ENCODE results near the gene RAB36. TPM values are rescaled to one million over a fixed set of nuclear protein-coding genes. Genes with fewer than 3 reads are reported as not detected.
A peak's percentile ranks its signal among the peaks of the same experiment; 100 is the strongest.

The RAB36 gene
- total RNA-seq, 1 donor from 2014 or later = 3.5 TPM

DNA sequence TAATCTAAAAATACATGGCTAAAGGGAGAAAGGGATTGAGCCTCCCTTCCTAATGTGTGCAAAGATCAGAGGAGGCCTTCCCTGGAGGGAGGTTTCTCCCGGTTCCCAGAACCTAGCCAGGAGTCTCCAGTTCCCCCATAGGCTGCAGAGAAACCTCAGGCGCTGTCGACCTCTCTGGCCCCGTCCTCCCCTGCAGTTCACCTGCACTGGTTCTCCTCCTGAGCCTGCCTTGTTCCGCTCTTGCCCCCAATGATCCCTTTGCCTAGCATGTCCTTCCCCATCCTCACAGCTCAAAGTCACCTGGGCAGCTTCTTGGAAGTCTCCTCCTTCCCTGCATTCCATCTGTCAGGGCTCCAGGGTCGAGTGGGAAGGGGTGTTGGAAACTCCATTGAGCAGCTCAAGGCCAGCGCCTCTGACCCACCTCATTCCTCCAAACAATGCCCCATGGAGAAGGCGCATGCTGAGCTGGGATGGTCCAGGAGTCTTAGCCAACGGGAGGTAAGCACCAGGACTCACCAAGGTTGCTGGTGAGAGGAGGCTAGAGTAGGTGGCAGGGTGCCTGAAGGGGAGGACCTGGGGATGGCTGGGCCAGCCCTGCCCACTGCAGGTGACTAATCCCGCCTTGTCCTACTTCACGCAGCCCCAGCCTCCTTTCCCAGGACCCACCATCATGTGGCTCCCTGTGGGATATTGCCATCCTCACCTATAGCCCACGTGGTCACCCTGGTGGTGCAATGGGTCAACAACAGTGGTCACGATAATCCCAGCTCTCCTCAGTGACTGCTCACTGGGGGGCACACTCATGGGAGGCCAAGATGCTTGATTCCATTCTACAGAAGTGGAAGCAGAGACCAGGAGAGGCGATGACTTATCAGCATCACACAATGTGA is 18.9 kb upstream of the RAB36 start:
- H3K4me3 ChIP-seq (ENCODE audit: low read depth, low read length) = no peak overlapping the region
- TF ChIP-seq, protein P1, sequence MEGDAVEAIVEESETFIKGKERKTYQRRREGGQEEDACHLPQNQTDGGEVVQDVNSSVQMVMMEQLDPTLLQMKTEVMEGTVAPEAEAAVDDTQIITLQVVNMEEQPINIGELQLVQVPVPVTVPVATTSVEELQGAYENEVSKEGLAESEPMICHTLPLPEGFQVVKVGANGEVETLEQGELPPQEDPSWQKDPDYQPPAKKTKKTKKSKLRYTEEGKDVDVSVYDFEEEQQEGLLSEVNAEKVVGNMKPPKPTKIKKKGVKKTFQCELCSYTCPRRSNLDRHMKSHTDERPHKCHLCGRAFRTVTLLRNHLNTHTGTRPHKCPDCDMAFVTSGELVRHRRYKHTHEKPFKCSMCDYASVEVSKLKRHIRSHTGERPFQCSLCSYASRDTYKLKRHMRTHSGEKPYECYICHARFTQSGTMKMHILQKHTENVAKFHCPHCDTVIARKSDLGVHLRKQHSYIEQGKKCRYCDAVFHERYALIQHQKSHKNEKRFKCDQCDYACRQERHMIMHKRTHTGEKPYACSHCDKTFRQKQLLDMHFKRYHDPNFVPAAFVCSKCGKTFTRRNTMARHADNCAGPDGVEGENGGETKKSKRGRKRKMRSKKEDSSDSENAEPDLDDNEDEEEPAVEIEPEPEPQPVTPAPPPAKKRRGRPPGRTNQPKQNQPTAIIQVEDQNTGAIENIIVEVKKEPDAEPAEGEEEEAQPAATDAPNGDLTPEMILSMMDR (conservative IDR thresholded peaks at IDR 0.05; ENCODE audit: low read depth, low read length) = no peak

DNA sequence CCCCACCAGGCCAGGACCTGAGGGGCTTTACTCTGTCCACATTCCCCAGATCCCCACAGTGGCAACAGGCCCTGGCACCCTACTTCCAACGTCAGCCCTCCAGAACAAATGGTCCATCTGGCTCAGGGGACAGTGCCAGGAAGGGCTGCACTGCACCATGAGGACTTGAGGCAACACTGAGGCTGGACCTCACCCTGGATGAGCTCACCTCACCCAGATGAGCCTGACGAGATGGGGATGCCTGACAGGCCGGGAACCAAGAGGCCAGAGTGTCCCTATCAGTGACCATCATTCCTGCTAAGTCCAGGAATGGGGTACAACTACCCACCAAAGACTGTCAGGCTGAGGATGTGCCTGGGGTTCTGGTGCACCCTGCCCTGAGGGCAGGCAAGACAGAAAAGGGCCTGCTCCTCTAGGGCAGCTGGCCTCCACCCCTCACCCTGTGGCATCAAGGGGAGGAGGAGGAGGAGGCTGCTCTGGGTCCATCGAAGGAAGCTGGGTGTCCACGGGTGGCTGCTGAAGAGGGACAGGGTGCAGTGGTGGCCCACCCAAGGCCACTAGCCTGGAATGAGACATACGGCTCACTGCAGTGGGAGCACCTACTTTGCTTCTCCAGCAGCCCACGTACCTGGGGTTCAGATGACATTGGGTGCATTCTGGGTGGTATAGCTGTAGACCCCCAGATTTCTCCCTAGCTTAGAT is 18.1 kb upstream of the RAB36 start:
- no peak overlapping the region for H3K4me3 ChIP-seq (ENCODE audit: low read depth, low read length)
- no peak for DNase-seq (ENCODE audit: low read depth)
- TF ChIP-seq, protein P1 (conservative IDR thresholded peaks at IDR 0.05; ENCODE audit: low read depth, low read length) = no peak

More for the DNA sequence above, 18.9 kb upstream of the RAB36 start:
- no peak for DNase-seq (ENCODE audit: low read depth)

DNA sequence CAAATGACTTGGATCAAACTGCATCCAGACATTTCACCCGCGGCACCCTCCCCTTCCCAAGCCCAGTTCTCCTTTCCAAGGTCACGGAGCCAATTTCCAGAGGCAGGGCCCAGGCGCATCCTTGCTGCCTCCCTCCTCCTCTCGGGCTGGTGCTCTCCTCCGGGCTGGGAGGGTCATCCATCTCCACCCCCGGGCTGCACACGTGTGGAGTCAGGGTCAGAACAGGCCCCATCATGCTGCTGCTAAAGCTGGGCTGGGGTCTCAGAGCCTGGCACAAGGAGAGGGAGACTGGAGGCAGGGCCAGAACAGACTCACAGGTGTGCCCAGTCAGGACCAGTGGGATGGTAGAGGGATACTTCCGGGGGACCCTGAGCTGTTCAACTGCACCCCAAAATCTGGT is 17.5 kb upstream of the RAB36 start:
- DNase-seq (ENCODE audit: low read depth) = no peak
- H3K4me3 ChIP-seq (ENCODE audit: low read depth, low read length) = no peak overlapping the region
- TF ChIP-seq, protein P1 (conservative IDR thresholded peaks at IDR 0.05; ENCODE audit: low read depth, low read length) = no peak

DNA sequence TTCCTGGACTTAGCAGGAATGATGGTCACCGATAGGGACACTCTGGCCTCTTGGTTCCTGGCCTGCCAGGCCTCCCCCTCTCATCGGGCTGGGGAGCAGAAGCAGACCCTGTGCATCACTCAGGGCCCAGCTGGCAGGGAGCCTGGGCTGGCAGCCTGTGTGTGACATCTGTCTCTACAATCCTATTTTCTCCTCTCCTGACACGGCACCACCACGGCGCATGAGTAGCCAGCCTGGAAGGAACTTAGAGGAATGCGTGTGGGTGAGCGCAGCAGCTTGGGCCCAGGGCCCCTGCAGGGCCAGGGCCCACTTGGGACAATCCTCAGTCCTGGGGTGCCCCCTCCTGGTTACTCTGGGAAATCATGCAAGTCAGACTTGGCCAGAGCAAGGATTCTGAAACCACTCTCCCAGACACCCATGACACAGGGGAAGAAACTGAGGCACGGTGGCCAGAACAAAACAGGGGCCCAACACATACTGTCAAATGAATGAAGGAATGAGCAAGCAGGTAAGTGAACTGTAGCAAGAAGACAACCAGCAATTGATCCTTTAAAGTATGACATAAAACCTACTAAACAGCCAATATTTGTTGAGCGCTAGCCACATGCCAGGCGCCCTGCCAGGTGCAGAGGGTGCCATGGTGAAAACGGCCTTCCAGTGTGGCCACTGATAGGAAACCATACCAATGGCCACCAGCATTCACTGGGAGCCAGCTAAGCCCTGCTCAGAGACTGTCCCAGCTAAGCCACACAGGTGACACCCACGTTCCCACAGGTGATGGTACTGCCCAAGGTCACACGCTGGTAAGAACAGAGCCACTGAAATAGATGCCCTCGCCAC is 16.8 kb upstream of the RAB36 start:
- no peak for DNase-seq (ENCODE audit: low read depth)
- TF ChIP-seq, protein P1 (conservative IDR thresholded peaks at IDR 0.05; ENCODE audit: low read depth, low read length) = peak; percentile 83
- no peak overlapping the region for H3K4me3 ChIP-seq (ENCODE audit: low read depth, low read length)

DNA sequence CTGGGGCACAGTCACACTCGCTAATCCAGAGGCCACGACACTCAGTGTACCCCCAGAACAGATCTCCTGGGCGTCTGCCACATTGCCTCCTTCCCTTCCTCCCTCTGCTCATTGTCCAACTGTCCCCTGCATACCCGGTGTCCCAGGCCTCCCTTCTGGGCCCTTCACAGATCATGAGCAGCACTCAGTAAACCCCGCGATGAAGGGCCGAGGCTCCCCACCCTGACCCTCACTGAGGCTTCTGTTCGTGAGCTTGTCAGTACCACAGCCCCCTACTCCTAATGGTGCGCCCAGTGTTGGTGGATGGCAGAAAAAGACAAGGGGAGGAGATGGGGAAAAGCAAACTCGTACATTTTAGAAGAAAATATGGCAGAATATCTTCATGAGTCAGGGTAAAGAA is 16.1 kb upstream of the RAB36 start:
- TF ChIP-seq, protein P1 (conservative IDR thresholded peaks at IDR 0.05; ENCODE audit: low read depth, low read length) = no peak
- no peak overlapping the region for H3K4me3 ChIP-seq (ENCODE audit: low read depth, low read length)
- DNase-seq (ENCODE audit: low read depth) = no peak

DNA sequence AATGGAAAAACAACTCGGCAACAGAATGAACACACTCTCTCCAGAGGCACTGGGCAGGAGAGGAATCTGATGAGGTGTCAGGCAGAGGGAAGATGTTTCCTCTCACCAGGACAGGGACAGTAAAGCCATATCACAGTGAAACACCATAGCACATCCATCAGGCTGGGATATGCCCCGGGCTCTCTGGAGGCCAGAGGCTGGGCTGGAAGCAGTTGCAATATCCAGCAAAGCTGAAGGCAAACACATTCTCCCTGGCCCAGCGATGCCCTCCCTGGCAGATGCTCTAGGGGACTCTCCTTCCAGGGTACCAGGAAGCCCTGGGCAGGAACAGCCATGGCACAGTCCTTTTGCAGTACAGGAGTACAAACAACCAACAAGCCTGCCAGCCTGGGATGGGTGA is 14.6 kb upstream of the RAB36 start:
- no peak for DNase-seq (ENCODE audit: low read depth)
- TF ChIP-seq, protein P1 (conservative IDR thresholded peaks at IDR 0.05; ENCODE audit: low read depth, low read length) = no peak
- H3K4me3 ChIP-seq (ENCODE audit: low read depth, low read length) = no peak overlapping the region

Data from epithelial cell of proximal tubule (primary cell).